GM12878 (cell line): ENCODE data around the gene RBX1. TPM values are rescaled to one million over a fixed set of nuclear protein-coding genes. Genes with fewer than 3 reads are reported as not detected.

Experiments
- ATAC-seq: fragments of 200-7000 bp; cut with Tn5 transposase; 3 replicates; pipeline ENCODE4 v1.9.1; 2020; ENCODE audit warnings: mild to moderate bottlenecking, moderate library complexity
- BruUV-seq: library from RNA; stranded (reverse); fragments of 400-500 nt; replicated peaks from 2 replicates; lab custom pipeline; 2021; lab: Mats Ljungman, UMichigan
- CTCF ChIA-PET: fragments of 300-600 bp; sonication (Branson Sonifier 250); formaldehyde crosslinking; extraction: SDS; loops from one replicate; lab custom pipeline; 2021; ENCODE audit warnings: inconsistent platforms; lab: Yijun Ruan, JAX
- POLR2A ChIA-PET: fragments of 350-600 bp; formaldehyde crosslinking; extraction: SDS; loops from one replicate; lab custom pipeline; 2021; ENCODE audit warnings: inconsistent platforms; lab: Charles Lee
- RAD21 ChIA-PET: fragments of 300-600 bp; sonication (Branson Sonifier 250); formaldehyde crosslinking; loops from one replicate; lab custom pipeline; 2023; ENCODE audit warnings: antibody characterized with exemption; ENCODE audit not compliant: unreplicated experiment; lab: Charles Lee
- SMC1A ChIA-PET: fragments of 300-600 bp; sonication (Branson Sonifier 250); formaldehyde crosslinking; loops from one replicate; lab custom pipeline; 2023; ENCODE audit not compliant: unreplicated experiment, uncharacterized antibody; lab: Charles Lee
- DNase-seq: peaks from one replicate; pipeline ENCODE4 v3.0.0-alpha.2; 2011; ENCODE audit warnings: low read depth, low spot score
- FAIRE-seq: peaks from 3 replicates; lab custom pipeline; 2011; peaks lifted over from hg19 to GRCh38; lab: Jason Lieb, UNC
- H2AFZ ChIP-seq: 2 replicates; pipeline ENCODE4 v1.6.0; 2011; ENCODE audit warnings: low read depth, low read length, control low read depth; ENCODE audit not compliant: control insufficient read depth
- H3K27ac ChIP-seq: 2 replicates; pipeline ENCODE4 v1.5.1; 2011; ENCODE audit warnings: control low read depth; ENCODE audit not compliant: control insufficient read depth, insufficient read depth
- H3K27me3 ChIP-seq, 2 experiments: replicated peaks in 1 of 2; 2 replicates each; pipeline versions ENCODE4 v1.6.0 to v1.6.1; 2011; ENCODE audit warnings: low read length in 1 of 2; ENCODE audit not compliant: control insufficient read depth in 2 of 2, insufficient read depth in 2 of 2
- H3K36me3 ChIP-seq, 2 experiments: 2 replicates each; pipeline ENCODE4 v1.5.1; 2011; ENCODE audit warnings: low read length in 1 of 2; ENCODE audit not compliant: control insufficient read depth in 2 of 2, insufficient read depth in 2 of 2
- H3K4me1 ChIP-seq: 2 replicates; pipeline ENCODE4 v1.6.1; 2011; ENCODE audit warnings: mild to moderate bottlenecking, low read length, moderate library complexity, mixed read lengths; ENCODE audit not compliant: control insufficient read depth, insufficient read depth
- H3K4me2 ChIP-seq: 2 replicates; pipeline ENCODE4 v1.6.0; 2011; ENCODE audit warnings: control low read depth; ENCODE audit not compliant: control insufficient read depth, insufficient read depth
- H3K4me3 ChIP-seq: fragments of 200-600 bp; sonication (generic); 2 replicates; pipeline ENCODE4 v1.5.1; 2016
- H3K79me2 ChIP-seq: 2 replicates; pipeline ENCODE4 v1.6.0; 2011; ENCODE audit warnings: low read length; ENCODE audit not compliant: control insufficient read depth, insufficient read depth
- H3K9ac ChIP-seq: 2 replicates; pipeline ENCODE4 v1.8.0; 2011; ENCODE audit warnings: low read length, control low read depth, mixed read lengths; ENCODE audit not compliant: control insufficient read depth, insufficient read depth
- H3K9me3 ChIP-seq: replicated peaks from 3 replicates; pipeline ENCODE4 v1.5.1; 2011; ENCODE audit warnings: mild to moderate bottlenecking, low read length; ENCODE audit not compliant: control insufficient read depth, insufficient read depth
- H4K20me1 ChIP-seq: 2 replicates; pipeline ENCODE4 v1.6.0; 2011; ENCODE audit not compliant: control insufficient read depth, insufficient read depth
- ATF3 ChIP-seq: IDR thresholded peaks from 2 replicates; pipeline ENCODE4 v1.6.1; 2011; ENCODE audit warnings: low read depth, mild to moderate bottlenecking, low read length, moderate library complexity, borderline replicate concordance; ENCODE audit errors: extremely low read depth
- CHD1 ChIP-seq: IDR thresholded peaks from 2 replicates; pipeline ENCODE4 v1.6.1; 2012; ENCODE audit warnings: low read depth, low read length, improper control_type of control experiment
- MYB ChIP-seq: fragments of 150-350 bp; IDR thresholded peaks from 2 replicates; pipeline ENCODE4 v1.6.1; 2014; ENCODE audit warnings: mild to moderate bottlenecking, low read depth, low read length, borderline replicate concordance
- NBN ChIP-seq: fragments of 450-650 bp; IDR thresholded peaks from 2 replicates; pipeline ENCODE4 v1.6.1; 2016
- RELB ChIP-seq: fragments of 450-650 bp; IDR thresholded peaks from 2 replicates; pipeline ENCODE4 v1.6.1; 2017; ENCODE audit warnings: low read depth, mild to moderate bottlenecking, moderate library complexity
- REST ChIP-seq: IDR thresholded peaks from 2 replicates; pipeline ENCODE4 v1.6.1; 2012; ENCODE audit warnings: mild to moderate bottlenecking, low read depth, low read length
- SIN3A ChIP-seq: IDR thresholded peaks from 2 replicates; pipeline ENCODE4 v1.6.1; 2012; ENCODE audit warnings: low read depth, low read length, improper control_type of control experiment
- SIX5 ChIP-seq: IDR thresholded peaks from 2 replicates; pipeline ENCODE4 v1.6.1; 2011; ENCODE audit warnings: mild to moderate bottlenecking, low read depth, low read length, moderate library complexity; ENCODE audit not compliant: severe bottlenecking
- SMC3 ChIP-seq: IDR thresholded peaks from 2 replicates; pipeline ENCODE4 v1.6.1; 2011; ENCODE audit warnings: low read length, improper control_type of control experiment, borderline replicate concordance
- SP1 ChIP-seq: IDR thresholded peaks from one replicate; pipeline ENCODE4 v1.6.1; 2011; ENCODE audit warnings: low read depth, low read length
- SRF ChIP-seq, 2 experiments: IDR thresholded peaks; 2 replicates each; pipeline ENCODE4 v1.6.1; 2011; ENCODE audit warnings: low read depth in 2 of 2, low read length in 2 of 2, mild to moderate bottlenecking in 1 of 2, moderate library complexity in 1 of 2
- USF1 ChIP-seq: IDR thresholded peaks from 2 replicates; pipeline ENCODE4 v1.6.1; 2011; ENCODE audit warnings: borderline replicate concordance, low read depth, mild to moderate bottlenecking, moderate library complexity, mixed read lengths, low read length; ENCODE audit not compliant: insufficient read depth; ENCODE audit errors: extremely low read length
- ZNF24 ChIP-seq: fragments of 450-650 bp; IDR thresholded peaks from 2 replicates; pipeline ENCODE4 v1.6.1; 2017; ENCODE audit warnings: antibody characterized with exemption, mild to moderate bottlenecking
- WGBS: methylation state at CpG from one replicate; pipeline ENCODE4 v1.1.6; 2016; ENCODE audit warnings: low lambda C conversion rate; ENCODE audit not compliant: insufficient replicate concordance, insufficient coverage; ENCODE audit errors: missing lambda C conversion rate; 5-methylcytosine and 5-hydroxymethylcytosine counted together
- in situ Hi-C: fragments of 300-500 bp; cut with MboI; formaldehyde crosslinking; loops from 9 replicates; pipeline ENCODE4 v1.14.3; 2018; ENCODE audit warnings: mixed read lengths
- intact Hi-C: fragments of 100-400 bp; cut with micrococcal nuclease; formaldehyde crosslinking; loops from one replicate; pipeline ENCODE4 v1.14.2; 2022; ENCODE audit not compliant: unreplicated experiment
- polyA plus RNA-seq, 11 experiments: library from polyadenylated mRNA; depleted of rRNA in 4 of 11; unstranded in 6 of 11; stranded (reverse) in 5 of 11; fragments of >200 nt; fragmentation: Nextera tagmentation in 4 of 11; fragmentation: Illumina TruSeq in 1 of 11; extraction: Ambion mirVana in 4 of 11; extraction: Trizol in 1 of 11; gene quantifications; 1 replicate in 1 of 11; 2 replicates in 10 of 11; pipeline versions ENCODE4 v1.2.1 to v1.2.3, GENCODE V29; 2011 to 2016; ENCODE audit warnings: inconsistent platforms in 2 of 11, missing spikeins in 2 of 11, low read depth in 1 of 11
- total RNA-seq, 4 experiments: library from RNA; depleted of rRNA in 3 of 4; stranded (reverse); fragments of >200 nt in 3 of 4; fragmentation: Illumina TruSeq in 1 of 4; extraction: Trizol in 1 of 4; gene quantifications; 2 replicates each; pipeline versions ENCODE4 v1.2.1 to v1.2.3, GENCODE V29; 2013 to 2021

RBX1 gene
- total and polyA plus RNA-seq, 10 of the 15 experiments (the other 5 are each of a cell fraction or from before 2014, with no cell fraction given), result 71.2 to 468 (median 184) TPM

- Histone ChIP-seq H4K20me1 (no peaks in the 10 kb centered on the region), H3K9ac (no peak overlapping the region), H3K79me2 (no peaks in the 10 kb centered on the region), H3K4me2 (no peak overlapping the region), H3K4me3 (no peak overlapping the region), H3K9me3 (no peaks in the 10 kb centered on the region), H3K27me3 (no peaks in the 10 kb centered on the region), H3K4me1 (no peaks in the 10 kb centered on the region), H2AFZ (no peak overlapping the region), H3K27ac (no peak overlapping the region), H3K36me3 (no peaks in the 10 kb centered on the region)
- POLR2A ChIA-PET, result no interaction called here
- DNase-seq, result no peak
- WGBS, result 62% methylated on average over 8 of the region's 8 CpGs
- FAIRE-seq, result no peak
- SMC1A ChIA-PET, result no interaction called here
- in situ Hi-C loops (no loop called here), intact Hi-C loops (no loop called here)
- CTCF ChIA-PET, result interaction anchor here (0.9 kb wide), 1 partner anchor 58 kb away, joined by 3 read pairs; no protein-coding TSS in a partner anchor
- ATAC-seq, result no peak
- TF ChIP-seq SRF (IDR thresholded peaks at IDR 0.05; ENCODE audit: low read depth in 2 of 2, low read length in 2 of 2) (no peak), CHD1 (no peak), MYB (no peak), USF1 (no peak), RELB (no peak), NBN (no peak), SP1 (no peak), SIN3A (no peak), ZNF24 (no peak), SIX5 (no peak), REST (no peak), ATF3 (no peak), SMC3 (no peak)
- RAD21 ChIA-PET, result no interaction called here
- no TSS peak for BruUV-seq
These were observed 28.7 kb downstream of the RBX1 start for GRCh38 chr22:40979871-40980270.
